MM.1S (cell line): ENCODE measurements around the gene FREM1.

ENCODE experiments used
- EZH2 ChIP-seq: fragments of 300-600 bp; sonication (generic); optimal IDR thresholded peaks from 2 replicates; pipeline ENCODE3; 2017; ENCODE audit warnings: low read depth, mild to moderate bottlenecking, antibody characterized with exemption, low read length, mixed read lengths
- EZH2phosphoT487 ChIP-seq: fragments of 300-600 bp; sonication (generic); IDR thresholded peaks from 2 replicates; pipeline ENCODE4 v1.6.1; 2018; ENCODE audit warnings: antibody characterized with exemption, low read length
- TF ChIP-seq, protein P1 (sequence below): fragments of 300-600 bp; sonication (generic); IDR thresholded peaks from 2 replicates; pipeline ENCODE4 v1.5.1; 2016; ENCODE audit warnings: antibody characterized with exemption, low read length, mixed read lengths

DNA sequence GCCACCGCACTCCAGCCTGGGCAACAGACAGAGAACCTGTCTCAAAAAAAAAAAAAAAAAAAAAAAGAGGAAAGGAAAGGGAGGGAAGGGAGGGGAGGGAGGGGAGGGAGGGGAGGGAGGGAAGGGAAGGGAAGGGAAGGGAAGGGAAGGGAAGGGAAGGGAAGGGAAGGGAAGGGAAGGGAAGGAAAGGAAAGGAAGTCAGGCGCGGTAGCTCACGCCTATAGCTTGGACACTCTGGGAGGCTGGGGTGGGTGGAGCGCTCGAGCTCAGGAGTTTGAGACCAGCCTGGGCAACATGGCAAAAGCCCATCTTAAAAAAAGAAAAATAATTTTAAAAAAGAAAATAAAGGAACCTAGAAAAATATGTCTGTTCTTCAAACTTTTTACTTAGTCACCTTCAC lies 131.7 kb downstream of the FREM1 start:
- TF ChIP-seq, protein P1, sequence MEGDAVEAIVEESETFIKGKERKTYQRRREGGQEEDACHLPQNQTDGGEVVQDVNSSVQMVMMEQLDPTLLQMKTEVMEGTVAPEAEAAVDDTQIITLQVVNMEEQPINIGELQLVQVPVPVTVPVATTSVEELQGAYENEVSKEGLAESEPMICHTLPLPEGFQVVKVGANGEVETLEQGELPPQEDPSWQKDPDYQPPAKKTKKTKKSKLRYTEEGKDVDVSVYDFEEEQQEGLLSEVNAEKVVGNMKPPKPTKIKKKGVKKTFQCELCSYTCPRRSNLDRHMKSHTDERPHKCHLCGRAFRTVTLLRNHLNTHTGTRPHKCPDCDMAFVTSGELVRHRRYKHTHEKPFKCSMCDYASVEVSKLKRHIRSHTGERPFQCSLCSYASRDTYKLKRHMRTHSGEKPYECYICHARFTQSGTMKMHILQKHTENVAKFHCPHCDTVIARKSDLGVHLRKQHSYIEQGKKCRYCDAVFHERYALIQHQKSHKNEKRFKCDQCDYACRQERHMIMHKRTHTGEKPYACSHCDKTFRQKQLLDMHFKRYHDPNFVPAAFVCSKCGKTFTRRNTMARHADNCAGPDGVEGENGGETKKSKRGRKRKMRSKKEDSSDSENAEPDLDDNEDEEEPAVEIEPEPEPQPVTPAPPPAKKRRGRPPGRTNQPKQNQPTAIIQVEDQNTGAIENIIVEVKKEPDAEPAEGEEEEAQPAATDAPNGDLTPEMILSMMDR = no peak
- TF ChIP-seq EZH2 = no peak
- no peak for TF ChIP-seq EZH2phosphoT487
